ENCODE measurements around the gene FCGR3B.
"Not testable (repeated sequence)": the region's sequence is repeated elsewhere in the genome, so short reads cannot be mapped to it uniquely, and the experiment has no call there.

The FCGR3B gene

DNA sequence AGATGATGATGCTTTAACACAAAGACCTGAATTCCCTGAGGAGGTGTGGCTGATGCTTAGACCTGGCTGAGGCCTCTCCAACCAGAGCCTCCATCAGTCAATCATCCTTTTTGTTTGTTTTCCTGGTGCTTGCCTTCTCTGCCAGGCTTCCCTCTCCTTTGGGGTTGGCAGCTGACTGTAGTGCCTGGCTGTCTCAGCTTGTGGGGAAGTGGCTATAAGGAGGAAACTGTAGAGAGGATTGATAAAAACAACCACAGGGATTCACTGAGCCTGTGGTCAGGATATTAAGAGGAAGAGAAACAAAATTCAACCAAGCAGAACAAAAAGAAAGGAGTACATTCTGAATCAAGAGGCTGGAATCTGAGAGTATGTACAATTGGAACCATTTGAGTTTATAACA is 54.3 kb downstream of the FCGR3B start:
- H3K9me2 ChIP-seq (replicated peaks; ENCODE audit: control insufficient read depth, low read length); H3K4me3 ChIP-seq (ENCODE audit: low read length); H3K9me3 ChIP-seq (ENCODE audit: control insufficient read depth, insufficient read depth, low read length); H3K27me3 ChIP-seq (ENCODE audit: control insufficient read depth, low read length); H3K4me2 ChIP-seq (ENCODE audit: low read length); H3K36me3 ChIP-seq (ENCODE audit: control insufficient read depth, low read length); H3F3A ChIP-seq (ENCODE audit: control insufficient read depth, insufficient read depth); H3K27ac ChIP-seq (ENCODE audit: low read depth, low read length); H3K79me2 ChIP-seq (ENCODE audit: control insufficient read depth, low read length); H3K4me1 ChIP-seq (ENCODE audit: control insufficient read depth, low read length); H4K20me1 ChIP-seq (ENCODE audit: control insufficient read depth, insufficient read depth, low read depth, low read length): not testable (repeated sequence)

Measured in DOHH2 (cell line).